A673 (cell line): Measurements from ENCODE around the gene ITGA1.

Experiments
- CTCF ChIP-seq: fragments of 300-800, 200-600 bp; sonication (generic); conservative IDR thresholded peaks from 2 replicates; pipeline ENCODE4 v1.5.1; 2017; ENCODE audit warnings: low read depth, mild to moderate bottlenecking, antibody characterized with exemption, low read length, moderate library complexity, mixed read lengths
- EZH2 ChIP-seq: fragments of 200-600 bp; sonication (generic); IDR thresholded peaks from 2 replicates; pipeline ENCODE4 v1.6.1; 2017; ENCODE audit warnings: borderline replicate concordance, low read depth, mild to moderate bottlenecking, mixed read lengths, antibody characterized with exemption, low read length; ENCODE audit not compliant: poor library complexity, severe bottlenecking

- TF ChIP-seq CTCF (no peak), EZH2 (no peak)
Measured at GRCh38 chr5:52831786-52832511, 44.2 kb downstream of the ITGA1 start.
